Mesendoderm (in vitro differentiated cells): ENCODE measurements around the gene EYS.

Experiments
- DNase-seq: peaks from one replicate; pipeline ENCODE4 v3.0.0; 2013
- H2AK5ac ChIP-seq: 2 replicates; pipeline ENCODE4 v1.6.1; 2013; ENCODE audit warnings: low read length, inconsistent platforms
- H2BK120ac ChIP-seq: 2 replicates; pipeline ENCODE4 v1.6.1; 2013; ENCODE audit warnings: low read depth, mild to moderate bottlenecking, low read length, moderate library complexity, mixed read lengths
- H2BK15ac ChIP-seq: replicated peaks from 2 replicates; pipeline ENCODE4 v1.6.1; 2013; ENCODE audit warnings: low read depth, mild to moderate bottlenecking, moderate library complexity
- H2BK5ac ChIP-seq: 2 replicates; pipeline ENCODE4 v1.6.1; 2013; ENCODE audit warnings: low read length, inconsistent platforms
- H3K18ac ChIP-seq: 2 replicates; pipeline ENCODE4 v1.6.1; 2013; ENCODE audit warnings: mild to moderate bottlenecking, low read length, mixed read lengths
- H3K23ac ChIP-seq: one replicate; pipeline ENCODE4 v1.6.1; 2013; ENCODE audit warnings: low read length
- H3K27ac ChIP-seq: 2 replicates; pipeline ENCODE4 v1.5.1; 2013; ENCODE audit warnings: low read depth, mild to moderate bottlenecking, inconsistent platforms, low read length, moderate library complexity
- H3K27me3 ChIP-seq: 2 replicates; pipeline ENCODE4 v1.6.1; 2013; ENCODE audit warnings: low read length, control low read depth, mild to moderate bottlenecking, inconsistent platforms; ENCODE audit not compliant: insufficient read depth, poor library complexity
- H3K36me3 ChIP-seq: 2 replicates; pipeline ENCODE4 v1.6.1; 2013; ENCODE audit warnings: low read length, inconsistent platforms; ENCODE audit not compliant: control insufficient read depth, insufficient read depth
- H3K4ac ChIP-seq: one replicate; pipeline ENCODE4 v1.6.1; 2013; ENCODE audit warnings: low read depth, mild to moderate bottlenecking, low read length, moderate library complexity
- H3K4me1 ChIP-seq: 2 replicates; pipeline ENCODE4 v1.6.1; 2013; ENCODE audit warnings: low read depth, low read length, inconsistent platforms; ENCODE audit not compliant: control insufficient read depth
- H3K4me2 ChIP-seq: 2 replicates; pipeline ENCODE4 v1.6.1; 2013; ENCODE audit warnings: low read length
- H3K4me3 ChIP-seq: 2 replicates; pipeline ENCODE4 v1.5.1; 2013; ENCODE audit warnings: mild to moderate bottlenecking, low read length
- H3K56ac ChIP-seq: one replicate; pipeline ENCODE4 v1.6.1; 2013; ENCODE audit warnings: low read length
- H3K79me1 ChIP-seq: 2 replicates; pipeline ENCODE4 v1.6.1; 2013; ENCODE audit warnings: low read length, inconsistent platforms
- H3K79me2 ChIP-seq: 2 replicates; pipeline ENCODE4 v1.6.1; 2013; ENCODE audit warnings: mild to moderate bottlenecking, low read length; ENCODE audit not compliant: control insufficient read depth, insufficient read depth
- H3K9ac ChIP-seq: 2 replicates; pipeline ENCODE4 v1.6.1; 2013; ENCODE audit warnings: low read length, inconsistent platforms
- H4K5ac ChIP-seq: one replicate; pipeline ENCODE4 v1.6.1; 2013; ENCODE audit warnings: low read length
- H4K8ac ChIP-seq: one replicate; pipeline ENCODE4 v1.6.1; 2013; ENCODE audit warnings: low read depth, mild to moderate bottlenecking, control low read depth, low read length, moderate library complexity
- WGBS: extraction: QIAGEN DNeasy Blood & Tissue Kit; methylation state at CpG from one replicate; pipeline ENCODE4 v1.1.7; 2013; ENCODE audit warnings: low lambda C conversion rate, missing lambda C conversion rate; ENCODE audit not compliant: insufficient coverage; ENCODE audit errors: extremely low coverage; 5-methylcytosine and 5-hydroxymethylcytosine counted together

The EYS gene

GRCh38 chr6:64547594-64548268 lies 1159.3 kb downstream of the EYS start:
- no peak overlapping the region for H2BK5ac ChIP-seq
- H3K56ac ChIP-seq: no peak overlapping the region
- H3K4ac ChIP-seq: no peak overlapping the region
- H3K9ac ChIP-seq: no peak overlapping the region
- no peak overlapping the region for H3K18ac ChIP-seq
- H3K23ac ChIP-seq: no peak overlapping the region
- no peak for DNase-seq
- H3K36me3 ChIP-seq: no peaks in the 10 kb centered on the region
- H3K4me1 ChIP-seq: no peaks in the 10 kb centered on the region
- no peaks in the 10 kb centered on the region for H3K79me1 ChIP-seq
- no peak overlapping the region for H2BK120ac ChIP-seq
- H4K8ac ChIP-seq: no peak overlapping the region
- H3K4me3 ChIP-seq: no peak overlapping the region
- WGBS: no CpG with 5 or more reads among the region's 20 CpGs
- H3K79me2 ChIP-seq: no peaks in the 10 kb centered on the region
- H2BK15ac ChIP-seq: no peak overlapping the region
- no peaks in the 10 kb centered on the region for H3K27me3 ChIP-seq
- no peak overlapping the region for H4K5ac ChIP-seq
- no peak overlapping the region for H3K4me2 ChIP-seq
- H2AK5ac ChIP-seq: no peak overlapping the region
- H3K27ac ChIP-seq: no peak overlapping the region

GRCh38 chr6:64539917-64540316 lies 1167.1 kb downstream of the EYS start:
- no peak for DNase-seq
- H4K8ac ChIP-seq: no peak overlapping the region
- no peak overlapping the region for H3K56ac ChIP-seq
- no peak overlapping the region for H3K9ac ChIP-seq
- H3K36me3 ChIP-seq: no peaks in the 10 kb centered on the region
- no peak overlapping the region for H2BK120ac ChIP-seq
- H3K4me1 ChIP-seq: no peaks in the 10 kb centered on the region
- H2BK15ac ChIP-seq: no peak overlapping the region
- H3K27ac ChIP-seq: no peak overlapping the region
- H3K79me2 ChIP-seq: no peaks in the 10 kb centered on the region
- no peak overlapping the region for H2BK5ac ChIP-seq
- H3K4me2 ChIP-seq: no peak overlapping the region
- no peak overlapping the region for H2AK5ac ChIP-seq
- no peak overlapping the region for H4K5ac ChIP-seq
- no peaks in the 10 kb centered on the region for H3K79me1 ChIP-seq
- no peak overlapping the region for H3K4ac ChIP-seq
- no peak overlapping the region for H3K23ac ChIP-seq
- H3K4me3 ChIP-seq: no peak overlapping the region
- WGBS: no CpG with 5 or more reads among the region's 2 CpGs
- H3K18ac ChIP-seq: no peak overlapping the region
- H3K27me3 ChIP-seq: no peaks in the 10 kb centered on the region

- Histone ChIP-seq H4K8ac (no peak overlapping the region), H3K27ac (no peak overlapping the region), H2BK5ac (no peak overlapping the region), H3K4me1 (no peaks in the 10 kb centered on the region), H3K79me2 (no peaks in the 10 kb centered on the region), H2BK120ac (no peak overlapping the region), H3K27me3 (no peaks in the 10 kb centered on the region), H3K79me1 (no peaks in the 10 kb centered on the region), H2BK15ac (no peak overlapping the region), H3K23ac (no peak overlapping the region), H3K9ac (no peak overlapping the region), H4K5ac (no peak overlapping the region), H3K4me2 (no peak overlapping the region), H3K56ac (no peak overlapping the region), H2AK5ac (no peak overlapping the region), H3K36me3 (no peaks in the 10 kb centered on the region), H3K4ac (no peak overlapping the region), H3K18ac (no peak overlapping the region), H3K4me3 (no peak overlapping the region)
- DNase-seq: no peak
- WGBS: no CpG with 5 or more reads among the region's 4 CpGs
Observed at GRCh38 chr6:64538722-64539121, 1168.3 kb downstream of the EYS start.

GRCh38 chr6:64527899-64528298 lies 1179.1 kb downstream of the EYS start:
- no CpG with 5 or more reads among the region's 2 CpGs for WGBS
- no peak for DNase-seq
- H2AK5ac ChIP-seq: no peak overlapping the region

GRCh38 chr6:64522859-64523258 lies 1184.2 kb downstream of the EYS start:
- Histone ChIP-seq H3K4me3 (no peak overlapping the region), H3K56ac (no peak overlapping the region), H3K36me3 (no peaks in the 10 kb centered on the region), H3K9ac (no peak overlapping the region), H3K4me1 (no peaks in the 10 kb centered on the region), H3K27me3 (no peaks in the 10 kb centered on the region), H2BK15ac (no peak overlapping the region), H2BK120ac (no peak overlapping the region), H3K4ac (no peak overlapping the region), H3K79me2 (no peaks in the 10 kb centered on the region), H3K27ac (no peak overlapping the region), H2BK5ac (no peak overlapping the region), H3K18ac (no peak overlapping the region), H3K4me2 (no peak overlapping the region), H2AK5ac (no peak overlapping the region), H3K23ac (no peak overlapping the region), H4K5ac (no peak overlapping the region), H4K8ac (no peak overlapping the region), H3K79me1 (no peaks in the 10 kb centered on the region)
- DNase-seq: no peak

More at GRCh38 chr6:64527899-64528298, 1179.1 kb downstream of the EYS start:
- no peak overlapping the region for H3K4me3 ChIP-seq
- H3K27me3 ChIP-seq: no peaks in the 10 kb centered on the region
- no peak overlapping the region for H2BK15ac ChIP-seq
- H3K4me2 ChIP-seq: no peak overlapping the region
- H2BK5ac ChIP-seq: no peak overlapping the region
- no peak overlapping the region for H3K4ac ChIP-seq
- no peaks in the 10 kb centered on the region for H3K79me2 ChIP-seq
- H3K9ac ChIP-seq: no peak overlapping the region
- no peaks in the 10 kb centered on the region for H3K79me1 ChIP-seq
- no peak overlapping the region for H4K5ac ChIP-seq
- H3K18ac ChIP-seq: no peak overlapping the region
- no peak overlapping the region for H3K23ac ChIP-seq
- H3K27ac ChIP-seq: no peak overlapping the region
- H3K56ac ChIP-seq: no peak overlapping the region
- H3K36me3 ChIP-seq: no peaks in the 10 kb centered on the region
- no peaks in the 10 kb centered on the region for H3K4me1 ChIP-seq
- H2BK120ac ChIP-seq: no peak overlapping the region
- H4K8ac ChIP-seq: no peak overlapping the region

GRCh38 chr6:64520050-64520449 lies 1187.0 kb downstream of the EYS start:
- no peak overlapping the region for H2AK5ac ChIP-seq
- no peak overlapping the region for H3K4ac ChIP-seq
- H3K79me1 ChIP-seq: no peaks in the 10 kb centered on the region
- H4K8ac ChIP-seq: no peak overlapping the region
- H3K79me2 ChIP-seq: no peaks in the 10 kb centered on the region
- H3K36me3 ChIP-seq: no peaks in the 10 kb centered on the region
- no peak overlapping the region for H3K9ac ChIP-seq
- no peak overlapping the region for H4K5ac ChIP-seq
- peak; percentile 34 for DNase-seq
- H2BK120ac ChIP-seq: no peak overlapping the region
- H3K27ac ChIP-seq: no peak overlapping the region
- no peak overlapping the region for H3K4me3 ChIP-seq
- no peak overlapping the region for H2BK5ac ChIP-seq
- H3K27me3 ChIP-seq: no peaks in the 10 kb centered on the region
- H3K56ac ChIP-seq: no peak overlapping the region
- H3K18ac ChIP-seq: no peak overlapping the region
- H3K4me2 ChIP-seq: no peak overlapping the region
- no peak overlapping the region for H3K23ac ChIP-seq
- H2BK15ac ChIP-seq: no peak overlapping the region
- no peaks in the 10 kb centered on the region for H3K4me1 ChIP-seq
